GM10266 (cell line): ENCODE data around the gene ZNF26.
A peak's percentile ranks its signal among the peaks of the same experiment; 100 is the strongest.

ENCODE experiments used
- DNase-seq: peaks from one replicate; pipeline ENCODE4 v3.0.0; 2012; ENCODE audit errors: extremely low spot score
- TF ChIP-seq, protein P1 (sequence below): IDR thresholded peaks from 2 replicates; pipeline ENCODE4 v1.5.1; 2012; ENCODE audit warnings: mild to moderate bottlenecking, low read depth; ENCODE audit not compliant: control insufficient read depth, insufficient read depth; ENCODE audit errors: missing control alignments

Gene ZNF26

DNA sequence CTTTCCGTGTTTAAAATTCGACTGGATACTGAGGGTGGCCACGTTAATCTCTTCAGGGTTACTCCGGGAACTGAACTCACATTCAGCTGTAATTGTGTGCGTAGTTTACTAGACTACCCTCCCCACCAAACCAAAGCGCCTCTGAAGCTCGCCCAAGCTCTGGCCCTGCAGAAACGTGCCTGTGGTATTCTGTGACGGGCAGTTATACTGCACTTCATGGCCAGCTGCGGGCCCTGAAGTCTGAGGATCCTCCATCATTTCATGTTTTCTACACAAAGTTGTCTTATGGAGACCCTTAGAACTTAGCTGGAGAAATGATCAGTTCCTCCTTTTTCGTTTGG lies 688 bp downstream of the ZNF26 start:
- TF ChIP-seq, protein P1, sequence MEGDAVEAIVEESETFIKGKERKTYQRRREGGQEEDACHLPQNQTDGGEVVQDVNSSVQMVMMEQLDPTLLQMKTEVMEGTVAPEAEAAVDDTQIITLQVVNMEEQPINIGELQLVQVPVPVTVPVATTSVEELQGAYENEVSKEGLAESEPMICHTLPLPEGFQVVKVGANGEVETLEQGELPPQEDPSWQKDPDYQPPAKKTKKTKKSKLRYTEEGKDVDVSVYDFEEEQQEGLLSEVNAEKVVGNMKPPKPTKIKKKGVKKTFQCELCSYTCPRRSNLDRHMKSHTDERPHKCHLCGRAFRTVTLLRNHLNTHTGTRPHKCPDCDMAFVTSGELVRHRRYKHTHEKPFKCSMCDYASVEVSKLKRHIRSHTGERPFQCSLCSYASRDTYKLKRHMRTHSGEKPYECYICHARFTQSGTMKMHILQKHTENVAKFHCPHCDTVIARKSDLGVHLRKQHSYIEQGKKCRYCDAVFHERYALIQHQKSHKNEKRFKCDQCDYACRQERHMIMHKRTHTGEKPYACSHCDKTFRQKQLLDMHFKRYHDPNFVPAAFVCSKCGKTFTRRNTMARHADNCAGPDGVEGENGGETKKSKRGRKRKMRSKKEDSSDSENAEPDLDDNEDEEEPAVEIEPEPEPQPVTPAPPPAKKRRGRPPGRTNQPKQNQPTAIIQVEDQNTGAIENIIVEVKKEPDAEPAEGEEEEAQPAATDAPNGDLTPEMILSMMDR: no peak
- no peak for DNase-seq

DNA sequence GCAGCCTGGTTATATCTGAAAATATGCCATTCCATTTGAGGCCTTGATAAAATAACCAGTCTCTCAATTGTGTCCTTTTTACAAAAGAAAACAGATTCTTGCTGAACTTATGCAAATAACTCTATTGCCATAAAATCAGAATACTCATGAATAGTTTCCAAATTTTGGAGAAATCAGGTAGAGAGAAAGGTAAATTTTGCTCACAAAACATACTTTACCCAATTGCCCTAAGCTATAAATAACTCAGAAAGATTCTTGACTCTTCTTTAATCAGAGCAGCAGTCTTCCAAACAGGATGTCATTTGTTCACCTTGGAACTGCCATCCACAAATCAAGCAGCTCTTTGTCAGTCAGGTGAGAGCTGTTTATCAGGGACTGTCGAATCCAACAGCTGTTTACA lies 12.6 kb downstream of the ZNF26 start:
- TF ChIP-seq, protein P1: no peak
- no peak for DNase-seq

DNA sequence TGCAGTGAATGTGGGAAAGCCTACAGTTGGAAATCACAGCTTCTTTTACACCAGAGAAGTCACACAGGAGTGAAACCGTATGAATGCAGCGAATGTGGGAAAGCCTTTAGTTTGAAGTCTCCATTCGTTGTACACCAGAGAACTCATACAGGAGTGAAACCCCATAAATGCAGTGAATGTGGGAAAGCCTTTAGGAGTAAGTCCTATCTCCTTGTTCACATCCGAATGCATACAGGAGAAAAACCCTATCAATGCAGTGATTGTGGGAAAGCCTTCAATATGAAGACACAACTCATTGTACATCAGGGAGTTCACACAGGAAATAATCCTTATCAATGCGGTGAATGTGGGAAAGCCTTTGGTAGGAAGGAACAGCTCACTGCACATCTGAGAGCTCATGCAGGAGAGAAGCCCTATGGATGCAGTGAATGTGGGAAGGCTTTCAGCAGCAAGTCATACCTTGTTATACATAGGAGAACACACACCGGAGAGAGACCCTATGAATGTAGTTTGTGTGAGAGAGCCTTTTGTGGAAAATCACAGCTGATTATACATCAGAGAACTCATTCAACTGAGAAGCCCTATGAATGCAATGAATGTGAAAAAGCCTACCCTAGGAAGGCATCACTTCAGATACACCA lies 24.6 kb downstream of the ZNF26 start:
- TF ChIP-seq, protein P1: no peak
- DNase-seq: no peak

DNA sequence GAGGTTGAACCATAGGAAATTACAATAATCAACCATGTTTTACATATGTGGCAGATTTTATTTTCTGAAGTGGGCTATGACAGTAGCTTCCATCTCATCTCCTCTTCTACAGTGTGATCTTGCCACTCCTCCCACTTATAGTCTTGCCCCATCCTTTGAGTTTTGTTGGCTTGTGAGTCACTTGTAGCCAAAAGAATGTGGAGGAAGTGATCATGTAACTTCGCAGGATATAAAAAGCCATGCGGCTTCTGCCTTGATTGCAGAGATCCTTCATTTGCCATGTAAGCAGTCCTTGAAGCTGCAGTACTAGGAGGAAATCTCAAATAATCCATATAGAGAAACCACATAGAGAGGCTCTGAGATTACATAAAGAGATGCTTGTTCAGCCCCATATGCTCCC lies 37.4 kb downstream of the ZNF26 start:
- no peak for DNase-seq
- TF ChIP-seq, protein P1: no peak

DNA sequence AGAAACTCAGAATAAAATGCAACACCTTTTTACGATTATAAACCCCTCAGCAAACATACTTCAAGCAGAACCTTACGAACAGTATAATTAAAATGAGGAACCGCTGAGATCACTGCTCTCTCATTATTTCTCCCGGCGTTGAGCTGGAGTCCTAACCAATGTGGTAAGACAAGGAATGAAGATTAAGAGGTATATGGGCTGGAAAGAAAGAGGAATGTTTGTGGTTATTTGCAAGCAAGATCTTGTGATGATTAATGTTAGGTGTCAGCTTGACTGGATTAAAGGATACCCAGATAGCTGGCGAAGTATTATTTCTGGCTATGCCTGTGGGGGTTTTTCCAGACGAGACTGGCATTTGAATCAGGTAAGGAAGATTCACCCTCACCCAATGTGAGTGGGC lies 40.8 kb downstream of the ZNF26 start:
- no peak for DNase-seq
- TF ChIP-seq, protein P1: no peak

DNA sequence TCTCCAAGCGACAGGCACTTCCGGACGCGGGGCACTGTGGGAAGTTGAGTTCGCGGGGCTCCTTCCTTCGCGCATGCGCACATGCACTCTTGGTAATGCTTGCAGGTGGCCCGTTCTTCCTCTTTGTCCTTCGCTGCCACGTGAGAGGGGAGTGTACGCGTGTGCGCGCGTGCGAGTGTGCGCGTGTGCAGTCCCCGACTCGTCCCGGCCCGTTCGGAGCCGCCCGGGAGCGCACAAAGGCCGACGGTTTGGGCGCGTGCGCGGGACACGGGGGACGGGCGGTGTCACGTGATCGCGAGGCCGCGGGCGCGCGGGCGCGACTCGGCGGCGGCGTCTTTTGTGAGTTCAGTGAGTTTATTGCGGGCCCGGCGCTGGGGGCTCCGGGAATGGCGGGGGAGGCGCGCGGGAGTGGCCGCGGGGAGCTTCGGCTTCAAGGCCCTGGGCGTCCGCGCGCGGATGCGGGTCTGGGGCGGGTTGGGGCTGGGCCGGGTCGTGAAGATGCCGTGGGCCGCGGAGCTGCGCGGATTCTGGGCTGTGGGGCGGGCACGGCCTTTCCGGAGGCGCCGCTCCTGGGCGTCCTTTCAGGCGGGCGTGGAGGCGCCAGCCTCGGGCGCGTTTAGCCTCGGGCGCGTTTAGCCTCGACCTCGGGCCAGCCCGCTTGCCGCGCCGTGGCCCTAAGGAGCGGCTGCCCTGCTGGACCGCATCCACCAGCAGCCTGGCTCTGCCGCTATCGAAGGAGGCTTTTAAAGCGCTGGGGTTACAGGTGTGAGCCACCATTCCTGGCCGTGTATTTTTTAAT lies 51.2 kb downstream of the ZNF26 start, which contains the start of gene ZNF84:
ZNF84 (plus strand) TSS at position 303 of the 799 bp plus-strand sequence. CDS start 3,959 bp downstream, outside the sequence.
- TF ChIP-seq, protein P1: no peak
- peak; percentile 93 for DNase-seq

DNA sequence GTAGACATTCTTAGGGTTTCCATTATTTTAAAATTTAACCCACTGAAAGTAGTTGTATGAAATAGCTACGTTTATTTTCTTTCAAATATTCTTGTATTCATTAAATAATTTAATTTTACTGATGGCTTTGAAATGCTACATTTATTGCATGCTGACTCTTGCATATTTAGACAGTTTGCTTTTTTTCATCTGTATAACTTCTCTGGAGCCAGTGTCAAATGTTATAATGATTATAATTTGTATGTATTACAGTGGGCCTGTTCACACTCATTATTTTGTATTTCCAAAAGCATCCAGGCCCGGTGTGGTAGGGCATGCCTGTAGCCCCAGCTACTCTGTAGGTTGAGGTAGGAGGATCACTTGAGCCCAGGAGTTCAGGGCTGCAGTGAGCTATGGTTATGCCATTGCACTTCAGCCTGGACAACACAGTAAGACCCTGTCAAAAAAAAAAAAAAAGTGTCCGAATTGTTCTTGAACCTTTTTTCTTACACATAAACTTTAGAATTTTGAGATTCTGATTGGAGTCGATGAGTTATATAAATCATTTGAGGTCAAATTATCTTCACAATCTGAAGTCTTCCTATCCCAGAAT lies 52.0 kb downstream of the ZNF26 start:
- DNase-seq: no peak
- TF ChIP-seq, protein P1: no peak
